Omental fat pad (tissue), 4 donors: ENCODE measurements around the gene UPB1. TPM values are rescaled to one million over a fixed set of nuclear protein-coding genes. Genes with fewer than 3 reads are reported as not detected.

Source experiments
- ATAC-seq: fragments of 150-250 bp; one replicate; pipeline ENCODE4 v1.9.1; 2016; ENCODE audit warnings: mild to moderate bottlenecking, moderate library complexity; ENCODE audit not compliant: low FRiP score
- DNase-seq: peaks from one replicate; pipeline ENCODE4 v3.0.0-alpha.2; 2019; ENCODE audit warnings: low spot score
- CTCF ChIP-seq, 3 donors: fragments of 450-650 bp; IDR thresholded peaks; one replicate each; pipeline ENCODE4 v1.5.1; 2016 to 2017; ENCODE audit warnings: antibody characterized with exemption in 3 of 3, mild to moderate bottlenecking in 3 of 3, moderate library complexity in 2 of 3
- total RNA-seq, 4 donors: library from RNA; depleted of rRNA; stranded (reverse); fragments of >200 nt; gene quantifications; one replicate each; pipeline ENCODE4 v1.1.0, GENCODE V29; 2016

UPB1 gene
- total RNA-seq, 4 donors from 2014 or later, result 0.13 to 1.9 TPM; not detected in 2

DNA sequence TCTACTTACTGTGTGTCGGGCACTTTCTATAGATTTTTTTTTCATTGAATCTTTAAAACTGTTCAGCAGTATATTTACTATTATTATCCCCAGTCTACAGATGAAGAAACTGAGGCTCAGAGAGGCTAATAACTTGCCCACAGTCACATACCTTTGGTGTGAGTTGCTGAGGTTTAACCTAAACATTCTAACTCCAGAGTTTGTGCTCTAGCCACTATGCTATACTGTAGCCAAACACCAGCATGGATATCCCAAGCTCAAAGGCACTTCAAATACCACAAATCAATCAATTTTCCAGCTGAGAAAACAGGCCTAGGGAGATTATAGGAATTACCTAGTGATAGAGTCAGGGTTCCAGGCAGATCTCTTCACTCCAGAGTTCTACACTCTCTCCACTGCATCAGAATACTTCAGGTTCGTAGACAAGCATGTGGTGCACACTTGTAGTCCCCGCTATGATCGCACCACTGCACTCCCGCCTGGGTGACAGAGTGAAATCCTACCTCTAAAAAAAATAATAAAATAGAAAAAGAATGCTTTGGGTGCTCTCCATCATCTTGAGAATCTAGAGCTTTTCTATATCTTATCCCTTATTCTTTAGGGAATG, 20.4 kb upstream of the UPB1 start:
- no peak for DNase-seq
- no peak for ATAC-seq
- no peak for TF ChIP-seq CTCF (IDR thresholded peaks at IDR 0.05)

DNA sequence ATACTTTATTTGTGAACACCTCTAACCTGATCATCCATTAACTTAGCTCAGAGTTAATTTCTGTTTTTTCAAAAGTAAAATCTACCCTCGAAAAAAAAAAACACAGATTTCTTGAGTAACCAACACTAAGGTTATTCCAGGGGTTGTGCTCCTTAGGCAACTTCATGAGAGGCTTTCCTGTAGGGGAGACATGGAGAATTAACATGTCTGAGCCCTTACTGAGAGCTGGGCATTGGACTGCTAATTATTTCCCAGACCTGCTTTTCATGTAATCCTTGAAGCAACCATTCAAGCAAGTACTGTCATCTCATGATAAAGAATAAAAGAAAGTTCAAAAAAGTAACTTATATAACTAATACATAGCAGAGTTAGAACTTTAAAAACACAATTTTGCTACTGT, 13.5 kb upstream of the UPB1 start:
- TF ChIP-seq CTCF (IDR thresholded peaks at IDR 0.05), result no peak
- no peak for ATAC-seq
- no peak for DNase-seq

DNA sequence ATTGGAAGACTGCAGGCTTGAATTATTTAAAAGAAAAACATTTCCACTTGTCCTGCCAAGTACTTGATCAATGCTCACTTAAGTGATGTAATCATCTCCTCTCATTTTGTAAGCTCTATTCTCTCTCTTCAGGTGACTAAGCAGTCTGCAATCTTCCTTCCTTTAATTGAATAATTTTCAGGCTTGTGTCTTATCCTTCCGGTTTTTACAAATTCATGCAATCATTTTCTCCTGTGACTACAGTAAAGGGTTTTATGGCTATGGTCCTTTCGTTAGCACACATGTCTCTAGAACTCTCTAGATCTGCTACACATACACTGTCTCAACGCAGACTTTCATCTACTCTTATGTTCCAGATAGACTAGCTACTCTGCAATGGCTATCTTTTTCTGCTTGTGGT, 12.6 kb upstream of the UPB1 start:
- ATAC-seq (peak; percentile 92), DNase-seq (no peak)
- no peak for TF ChIP-seq CTCF (IDR thresholded peaks at IDR 0.05)

GRCh38 chr22:24482998-24483397, 12.1 kb upstream of the UPB1 start:
- ATAC-seq (no peak), DNase-seq (no peak)
- TF ChIP-seq CTCF (IDR thresholded peaks at IDR 0.05), result no peak

- no peak for ATAC-seq
- no peak for TF ChIP-seq CTCF (IDR thresholded peaks at IDR 0.05)
Measured at GRCh38 chr22:24483976-24484545, 11.1 kb upstream of the UPB1 start.

DNA sequence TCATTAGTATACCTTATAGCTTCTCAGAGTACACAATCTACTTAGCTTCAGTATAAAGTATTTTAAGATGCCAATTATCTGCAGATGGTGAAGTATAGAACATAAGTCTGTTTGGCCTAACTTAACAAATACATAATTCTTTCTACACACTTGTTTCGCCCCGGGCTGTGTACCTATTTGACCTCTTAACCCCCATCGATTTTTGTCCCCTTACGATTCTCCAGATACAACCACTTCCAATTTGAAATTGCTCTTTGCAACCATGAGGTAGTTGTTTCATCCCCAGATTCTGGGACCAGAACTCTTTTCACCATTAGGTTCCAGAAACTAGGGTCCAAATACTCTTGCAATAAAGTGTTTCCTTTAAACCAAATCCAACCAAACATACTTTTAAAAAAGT, 10.0 kb upstream of the UPB1 start:
- ATAC-seq (no peak), DNase-seq (no peak)
- no peak for TF ChIP-seq CTCF (IDR thresholded peaks at IDR 0.05)

More at GRCh38 chr22:24483976-24484545, 11.1 kb upstream of the UPB1 start:
- DNase-seq, result no peak

DNA sequence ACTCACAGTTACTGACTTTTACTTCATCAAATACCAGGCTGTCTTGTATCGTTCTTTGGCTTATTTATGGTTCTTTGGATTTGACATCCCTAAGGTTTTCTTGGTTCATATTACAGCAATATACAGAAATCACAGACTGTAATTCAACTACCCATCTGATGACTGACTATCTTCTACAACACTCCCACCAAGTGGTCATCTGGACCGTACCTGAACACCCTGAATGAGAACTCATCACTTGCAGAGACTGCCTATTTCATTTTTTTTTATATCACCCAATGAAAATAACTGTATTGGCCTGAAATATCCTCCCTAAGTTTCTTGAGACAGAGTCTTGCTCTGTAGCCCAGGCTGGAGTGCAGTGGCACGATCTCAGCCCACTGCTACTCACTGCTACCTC, 9.5 kb upstream of the UPB1 start:
- DNase-seq (no peak), ATAC-seq (no peak)
- TF ChIP-seq CTCF (IDR thresholded peaks at IDR 0.05), result no peak
